DMS53 treated with DMSO at 0.1 percent for 48 hours (cell line): ENCODE data around the gene PCDHA7.
"Not testable (repeated sequence)": the region's sequence is repeated elsewhere in the genome, so short reads cannot be mapped to it uniquely, and the experiment has no call there.

Experiments used
- DNase-seq: peaks from one replicate; lab custom pipeline; 2025; ENCODE audit not compliant: unreplicated experiment; lab: John Stamatoyannopoulos, UW

Gene PCDHA7, protein sequence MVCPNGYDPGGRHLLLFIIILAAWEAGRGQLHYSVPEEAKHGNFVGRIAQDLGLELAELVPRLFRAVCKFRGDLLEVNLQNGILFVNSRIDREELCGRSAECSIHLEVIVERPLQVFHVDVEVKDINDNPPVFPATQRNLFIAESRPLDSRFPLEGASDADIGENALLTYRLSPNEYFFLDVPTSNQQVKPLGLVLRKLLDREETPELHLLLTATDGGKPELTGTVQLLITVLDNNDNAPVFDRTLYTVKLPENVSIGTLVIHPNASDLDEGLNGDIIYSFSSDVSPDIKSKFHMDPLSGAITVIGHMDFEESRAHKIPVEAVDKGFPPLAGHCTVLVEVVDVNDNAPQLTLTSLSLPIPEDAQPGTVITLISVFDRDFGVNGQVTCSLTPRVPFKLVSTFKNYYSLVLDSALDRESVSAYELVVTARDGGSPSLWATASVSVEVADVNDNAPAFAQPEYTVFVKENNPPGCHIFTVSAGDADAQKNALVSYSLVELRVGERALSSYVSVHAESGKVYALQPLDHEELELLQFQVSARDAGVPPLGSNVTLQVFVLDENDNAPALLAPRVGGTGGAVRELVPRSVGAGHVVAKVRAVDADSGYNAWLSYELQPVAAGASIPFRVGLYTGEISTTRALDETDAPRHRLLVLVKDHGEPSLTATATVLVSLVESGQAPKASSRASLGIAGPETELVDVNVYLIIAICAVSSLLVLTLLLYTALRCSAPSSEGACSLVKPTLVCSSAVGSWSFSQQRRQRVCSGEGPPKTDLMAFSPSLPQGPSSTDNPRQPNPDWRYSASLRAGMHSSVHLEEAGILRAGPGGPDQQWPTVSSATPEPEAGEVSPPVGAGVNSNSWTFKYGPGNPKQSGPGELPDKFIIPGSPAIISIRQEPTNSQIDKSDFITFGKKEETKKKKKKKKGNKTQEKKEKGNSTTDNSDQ

GRCh38 chr5:140833993-140834392 is at the start of gene PCDHA7:
Gene PCDHA7, plus strand, starts transcription at chr5:140834269. Its CDS starts 115 bp downstream, at chr5:140834384.
- DNase-seq, result peak; percentile 39

- peak; percentile 89 for DNase-seq
These were observed 48.0 kb upstream of the PCDHA7 start, which contains the start of gene PCDHA1 for GRCh38 chr5:140785905-140786686. Gene PCDHA1, plus strand, starts transcription at chr5:140786140.

DNA sequence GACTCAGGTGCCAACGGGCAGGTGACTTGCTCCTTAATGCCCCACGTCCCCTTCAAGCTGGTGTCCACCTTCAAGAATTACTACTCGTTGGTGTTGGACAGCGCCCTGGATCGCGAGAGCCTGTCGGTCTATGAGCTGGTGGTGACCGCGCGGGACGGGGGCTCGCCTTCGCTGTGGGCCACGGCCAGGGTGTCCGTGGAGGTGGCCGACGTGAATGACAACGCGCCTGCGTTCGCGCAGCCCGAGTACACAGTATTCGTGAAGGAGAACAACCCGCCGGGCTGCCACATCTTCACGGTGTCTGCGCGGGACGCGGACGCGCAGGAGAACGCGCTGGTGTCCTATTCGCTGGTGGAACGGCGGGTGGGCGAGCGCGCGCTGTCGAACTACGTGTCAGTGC is 46.6 kb upstream of the PCDHA7 start:
- not testable (repeated sequence) for DNase-seq

GRCh38 chr5:140787849-140788504 is 46.1 kb upstream of the PCDHA7 start:
- DNase-seq, result not testable (repeated sequence)

DNA sequence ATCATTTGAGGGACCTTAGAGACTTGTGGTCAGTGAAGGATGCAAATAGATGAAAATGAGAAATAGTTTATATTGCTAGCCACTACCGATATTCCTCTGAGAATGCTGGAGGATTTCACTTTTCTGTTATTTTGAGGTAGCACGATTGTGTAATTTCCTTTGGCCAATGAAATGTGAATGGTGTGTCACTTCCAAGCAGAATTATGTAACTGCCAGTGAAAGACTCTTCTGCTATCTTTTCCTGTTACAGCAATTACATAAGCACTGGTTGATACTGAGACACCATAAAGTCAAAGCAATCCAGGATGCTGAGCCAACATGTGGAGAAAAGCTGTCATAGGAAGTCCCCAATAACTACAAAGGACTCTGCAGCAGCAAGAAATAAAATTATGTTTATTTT is 43.0 kb upstream of the PCDHA7 start:
- no peak for DNase-seq

GRCh38 chr5:140794595-140795258 is 39.3 kb upstream of the PCDHA7 start, which contains the start of gene PCDHA2:
Gene PCDHA2, plus strand, starts transcription at chr5:140794852.
- peak; percentile 91 for DNase-seq

DNA sequence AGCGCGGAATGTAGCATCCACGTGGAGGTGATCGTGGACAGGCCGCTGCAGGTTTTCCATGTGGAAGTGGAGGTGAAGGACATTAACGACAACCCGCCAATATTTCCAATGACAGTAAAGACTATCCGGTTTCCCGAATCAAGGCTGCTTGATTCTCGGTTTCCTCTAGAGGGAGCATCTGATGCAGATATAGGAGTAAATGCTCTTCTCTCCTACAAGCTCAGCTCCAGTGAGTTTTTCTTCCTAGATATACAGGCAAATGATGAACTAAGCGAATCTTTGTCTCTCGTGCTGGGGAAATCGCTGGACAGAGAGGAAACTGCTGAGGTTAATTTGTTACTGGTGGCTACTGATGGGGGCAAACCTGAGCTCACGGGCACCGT is 38.8 kb upstream of the PCDHA7 start:
- peak; percentile 82 for DNase-seq

DNA sequence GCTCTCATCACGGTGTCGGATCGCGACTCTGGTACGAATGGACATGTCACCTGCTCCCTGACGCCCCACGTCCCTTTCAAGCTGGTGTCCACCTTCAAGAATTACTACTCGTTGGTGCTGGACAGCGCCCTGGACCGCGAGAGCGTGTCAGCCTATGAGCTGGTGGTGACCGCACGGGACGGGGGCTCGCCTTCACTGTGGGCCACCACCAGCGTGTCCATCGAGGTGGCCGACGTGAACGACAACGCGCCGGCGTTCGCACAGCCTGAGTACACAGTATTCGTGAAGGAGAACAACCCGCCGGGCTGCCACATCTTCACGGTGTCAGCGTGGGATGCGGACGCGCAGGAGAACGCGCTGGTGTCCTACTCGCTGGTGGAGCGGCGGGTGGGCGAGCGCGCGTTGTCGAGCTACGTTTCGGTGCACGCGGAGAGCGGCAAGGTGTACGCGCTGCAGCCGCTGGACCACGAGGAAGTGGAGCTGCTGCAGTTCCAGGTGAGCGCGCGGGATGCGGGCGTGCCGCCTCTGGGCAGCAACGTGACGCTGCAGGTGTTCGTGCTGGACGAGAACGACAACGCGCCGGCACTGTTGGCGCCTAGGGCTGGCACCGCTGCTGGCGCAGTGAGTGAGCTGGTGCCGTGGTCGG is 37.9 kb upstream of the PCDHA7 start:
- not testable (repeated sequence) for DNase-seq

DNA sequence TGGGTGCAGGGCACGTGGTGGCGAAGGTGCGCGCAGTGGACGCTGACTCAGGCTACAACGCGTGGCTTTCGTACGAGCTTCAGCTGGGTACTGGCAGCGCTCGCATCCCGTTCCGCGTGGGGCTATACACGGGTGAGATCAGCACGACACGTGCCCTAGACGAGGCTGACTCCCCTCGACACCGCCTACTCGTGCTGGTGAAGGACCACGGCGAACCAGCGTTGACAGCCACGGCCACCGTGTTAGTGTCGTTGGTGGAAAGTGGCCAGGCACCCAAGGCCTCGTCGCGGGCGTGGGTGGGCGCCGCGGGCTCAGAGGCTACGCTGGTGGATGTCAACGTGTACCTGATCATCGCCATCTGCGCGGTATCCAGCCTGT is 37.4 kb upstream of the PCDHA7 start:
- no peak for DNase-seq

- peak; percentile 88 for DNase-seq
These were observed 33.1 kb upstream of the PCDHA7 start, which contains the start of gene PCDHA3 for GRCh38 chr5:140800816-140801493. Gene PCDHA3, plus strand, starts transcription at chr5:140801057.

- DNase-seq, result peak; percentile 79
These were observed 32.6 kb upstream of the PCDHA7 start for GRCh38 chr5:140801494-140801841.

DNA sequence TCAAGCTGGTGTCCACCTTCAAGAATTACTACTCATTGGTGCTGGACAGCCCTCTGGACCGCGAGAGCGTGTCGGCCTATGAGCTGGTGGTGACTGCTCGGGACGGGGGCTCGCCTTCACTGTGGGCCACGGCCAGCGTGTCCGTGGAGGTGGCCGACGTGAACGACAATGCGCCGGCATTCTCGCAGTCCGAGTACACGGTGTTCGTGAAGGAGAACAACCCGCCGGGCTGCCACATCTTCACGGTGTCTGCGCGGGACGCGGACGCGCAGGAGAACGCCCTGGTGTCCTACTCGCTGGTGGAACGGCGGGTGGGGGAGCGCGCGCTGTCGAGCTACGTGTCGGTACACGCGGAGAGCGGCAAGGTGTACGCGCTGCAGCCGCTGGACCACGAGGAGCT is 31.7 kb upstream of the PCDHA7 start:
- not testable (repeated sequence) for DNase-seq

DNA sequence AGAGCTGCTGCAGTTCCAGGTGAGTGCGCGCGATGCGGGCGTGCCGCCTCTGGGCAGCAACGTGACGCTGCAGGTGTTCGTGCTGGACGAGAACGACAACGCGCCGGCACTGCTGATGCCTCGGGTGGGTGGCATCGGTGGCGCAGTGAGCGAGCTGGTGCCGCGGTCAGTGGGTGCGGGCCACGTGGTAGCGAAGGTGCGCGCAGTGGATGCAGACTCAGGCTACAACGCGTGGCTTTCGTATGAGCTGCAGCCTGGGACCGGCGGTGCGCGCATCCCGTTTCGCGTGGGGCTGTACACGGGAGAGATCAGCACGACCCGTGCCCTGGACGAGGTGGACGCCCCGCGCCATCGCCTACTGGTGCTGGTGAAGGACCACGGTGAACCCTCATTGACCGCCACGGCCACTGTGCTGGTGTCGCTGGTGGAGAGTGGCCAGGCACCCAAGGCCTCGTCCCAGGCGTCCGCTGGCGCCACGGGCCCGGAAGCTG is 31.2 kb upstream of the PCDHA7 start:
- DNase-seq, result no peak

DNA sequence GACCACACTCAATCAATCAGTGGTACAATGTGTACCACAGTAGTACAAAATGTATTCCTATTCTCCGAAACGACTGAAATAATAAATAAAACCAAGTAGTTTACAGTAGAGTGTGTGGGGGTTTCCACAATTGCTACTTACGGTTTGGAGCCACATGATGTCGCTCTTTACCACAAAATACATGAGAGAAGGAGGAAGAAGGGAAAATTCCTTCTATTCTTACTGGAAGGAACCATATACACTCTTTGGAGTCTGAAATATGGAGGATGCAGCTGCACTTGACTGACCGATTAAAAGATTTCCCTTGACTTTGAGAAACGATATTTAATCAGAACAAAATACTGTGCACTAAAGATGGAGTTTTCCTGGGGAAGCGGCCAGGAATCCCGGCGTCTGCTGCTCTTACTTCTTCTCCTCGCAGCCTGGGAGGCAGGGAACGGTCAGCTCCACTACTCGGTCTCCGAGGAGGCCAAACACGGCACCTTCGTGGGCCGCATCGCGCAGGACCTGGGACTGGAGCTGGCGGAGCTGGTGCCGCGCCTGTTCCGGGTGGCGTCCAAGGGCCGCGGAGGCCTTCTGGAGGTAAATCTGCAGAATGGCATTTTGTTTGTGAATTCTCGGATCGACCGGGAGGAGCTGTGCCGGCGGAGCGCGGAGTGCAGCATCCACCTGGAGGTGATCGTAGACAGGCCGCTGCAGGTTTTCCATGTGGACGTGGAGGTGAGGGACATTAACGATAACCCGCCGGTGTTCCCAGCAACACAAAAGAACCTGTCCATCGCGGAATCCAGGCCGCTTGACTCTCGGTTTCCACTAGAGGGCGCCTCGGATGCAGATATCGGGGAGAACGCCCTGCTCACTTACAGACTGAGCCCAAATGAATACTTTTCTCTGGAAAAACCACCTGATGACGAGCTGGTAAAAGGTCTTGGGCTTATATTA is 27.0 kb upstream of the PCDHA7 start, which contains the start of gene PCDHA4:
TSS of gene PCDHA4 (plus strand) at position 235 of the 942 bp plus-strand sequence.
- DNase-seq, result peak; percentile 77

DNA sequence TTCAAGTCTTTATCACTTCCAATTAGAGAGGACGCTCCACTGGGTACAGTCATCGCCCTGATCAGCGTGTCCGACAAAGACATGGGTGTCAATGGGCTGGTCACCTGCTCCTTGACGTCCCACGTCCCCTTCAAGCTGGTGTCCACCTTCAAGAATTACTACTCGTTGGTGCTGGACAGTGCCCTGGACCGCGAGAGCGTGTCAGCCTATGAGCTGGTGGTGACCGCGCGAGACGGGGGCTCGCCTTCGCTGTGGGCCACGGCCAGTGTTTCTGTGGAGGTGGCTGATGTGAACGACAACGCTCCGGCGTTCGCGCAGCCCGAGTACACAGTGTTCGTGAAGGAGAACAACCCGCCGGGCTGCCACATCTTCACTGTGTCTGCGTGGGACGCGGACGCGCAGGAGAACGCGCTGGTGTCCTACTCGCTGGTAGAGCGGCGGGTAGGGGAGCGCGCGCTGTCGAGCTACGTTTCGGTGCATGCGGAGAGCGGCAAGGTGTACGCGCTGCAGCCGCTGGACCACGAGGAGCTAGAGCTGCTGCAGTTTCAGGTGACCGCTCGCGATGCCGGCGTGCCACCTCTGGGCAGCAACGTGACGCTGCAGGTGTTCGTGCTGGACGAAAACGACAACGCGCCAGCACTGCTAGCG is 25.7 kb upstream of the PCDHA7 start:
- not testable (repeated sequence) for DNase-seq

DNA sequence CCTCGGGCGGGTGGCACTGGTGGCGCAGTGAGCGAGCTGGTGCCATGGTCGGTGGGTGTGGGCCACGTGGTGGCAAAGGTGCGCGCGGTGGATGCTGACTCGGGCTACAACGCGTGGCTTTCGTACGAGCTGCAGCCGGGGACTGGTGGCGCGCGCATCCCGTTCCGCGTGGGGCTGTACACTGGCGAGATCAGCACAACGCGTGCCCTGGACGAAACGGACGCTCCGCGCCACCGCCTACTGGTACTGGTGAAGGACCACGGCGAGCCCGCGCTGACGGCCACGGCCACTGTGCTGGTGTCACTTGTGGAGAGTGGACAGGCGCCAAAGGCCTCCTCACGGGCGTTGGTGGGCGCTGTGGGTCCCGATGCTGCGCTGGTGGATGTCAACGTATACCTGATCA is 25.2 kb upstream of the PCDHA7 start:
- DNase-seq, result no peak
